Measurements from ENCODE around the gene CPNE1.

GRCh38 chr20:35610833-35611427 is 53.8 kb downstream of the CPNE1 start:
- TF ChIP-seq CTCF (IDR thresholded peaks at IDR 0.05; ENCODE audit: low read depth, low read length) (no peak), EZH2phosphoT487 (IDR thresholded peaks at IDR 0.05; ENCODE audit: low read depth) (no peak)
